Neural cell (in vitro differentiated cells): ENCODE data around the gene OR2A1.
"Not testable (repeated sequence)": the region's sequence is repeated elsewhere in the genome, so short reads cannot be mapped to it uniquely, and the experiment has no call there.

ENCODE experiments used
- POLR2AphosphoS5 ChIP-seq: IDR thresholded peaks from 2 replicates; pipeline ENCODE4 v1.6.1; 2012
- TF ChIP-seq, protein P1 (sequence below): fragments of 450-650 bp; IDR thresholded peaks from 2 replicates; pipeline ENCODE4 v1.5.1; 2014; ENCODE audit warnings: antibody characterized with exemption, mild to moderate bottlenecking, moderate library complexity; ENCODE audit not compliant: poor library complexity, severe bottlenecking

DNA sequence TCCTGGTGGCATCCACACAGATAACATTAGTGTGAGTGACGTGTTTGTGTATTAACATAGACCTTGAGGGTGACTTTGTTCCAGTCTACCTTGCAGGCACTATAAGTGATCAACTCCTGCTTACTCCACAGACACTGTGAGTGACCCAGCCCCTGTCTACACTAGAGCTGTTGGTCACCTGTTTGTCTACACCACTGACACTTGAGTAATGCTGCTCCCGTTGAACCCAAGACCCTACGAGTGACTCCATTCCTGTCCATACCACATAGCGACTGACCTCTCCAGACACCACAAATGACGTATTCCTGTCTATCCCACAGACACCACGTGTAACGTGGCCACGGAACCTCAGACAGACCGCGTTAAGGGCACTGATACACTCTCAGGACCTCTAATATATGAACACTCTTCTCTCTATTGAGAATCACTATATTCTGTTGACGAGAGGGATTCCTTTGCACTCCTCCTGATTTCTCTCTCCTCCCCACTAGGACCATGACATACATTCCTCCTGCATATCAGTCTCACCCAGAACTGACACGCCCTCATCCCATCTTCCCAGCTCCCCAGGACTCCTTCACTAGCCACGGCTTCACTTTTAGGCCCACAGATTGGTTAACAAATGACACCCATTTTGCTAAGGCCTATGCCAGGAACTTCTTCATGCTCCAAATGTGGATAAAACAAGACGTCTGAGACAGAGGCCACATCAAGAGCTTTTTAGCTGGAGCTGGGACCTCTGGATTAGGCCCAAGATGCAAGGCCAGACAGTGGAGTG lies 19.6 kb upstream of the OR2A1 start:
- TF ChIP-seq, protein P1, sequence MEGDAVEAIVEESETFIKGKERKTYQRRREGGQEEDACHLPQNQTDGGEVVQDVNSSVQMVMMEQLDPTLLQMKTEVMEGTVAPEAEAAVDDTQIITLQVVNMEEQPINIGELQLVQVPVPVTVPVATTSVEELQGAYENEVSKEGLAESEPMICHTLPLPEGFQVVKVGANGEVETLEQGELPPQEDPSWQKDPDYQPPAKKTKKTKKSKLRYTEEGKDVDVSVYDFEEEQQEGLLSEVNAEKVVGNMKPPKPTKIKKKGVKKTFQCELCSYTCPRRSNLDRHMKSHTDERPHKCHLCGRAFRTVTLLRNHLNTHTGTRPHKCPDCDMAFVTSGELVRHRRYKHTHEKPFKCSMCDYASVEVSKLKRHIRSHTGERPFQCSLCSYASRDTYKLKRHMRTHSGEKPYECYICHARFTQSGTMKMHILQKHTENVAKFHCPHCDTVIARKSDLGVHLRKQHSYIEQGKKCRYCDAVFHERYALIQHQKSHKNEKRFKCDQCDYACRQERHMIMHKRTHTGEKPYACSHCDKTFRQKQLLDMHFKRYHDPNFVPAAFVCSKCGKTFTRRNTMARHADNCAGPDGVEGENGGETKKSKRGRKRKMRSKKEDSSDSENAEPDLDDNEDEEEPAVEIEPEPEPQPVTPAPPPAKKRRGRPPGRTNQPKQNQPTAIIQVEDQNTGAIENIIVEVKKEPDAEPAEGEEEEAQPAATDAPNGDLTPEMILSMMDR: not testable (repeated sequence)
- not testable (repeated sequence) for TF ChIP-seq POLR2AphosphoS5
